Esophagus mucosa (tissue), 1 donor: ENCODE results near the gene KRTAP10-6. TPM values are rescaled to one million over a fixed set of nuclear protein-coding genes. Genes with fewer than 3 reads are reported as not detected.
A peak's percentile ranks its signal among the peaks of the same experiment; 100 is the strongest.
"Not testable (repeated sequence)": the region's sequence is repeated elsewhere in the genome, so short reads cannot be mapped to it uniquely, and the experiment has no call there.

Source experiments
- ATAC-seq: fragments of 200-7000 bp; cut with Tn5 transposase; one replicate; pipeline ENCODE4 v1.9.1; 2020
- total RNA-seq: library from RNA; stranded (reverse); gene quantifications from one replicate; pipeline ENCODE4 v1.2.4, GENCODE V29; 2023
- donor health status: DM: yes; HTN: yes; CAD: no.

Gene KRTAP10-6
- total RNA-seq, 1 donor from 2014 or later = not detected

DNA sequence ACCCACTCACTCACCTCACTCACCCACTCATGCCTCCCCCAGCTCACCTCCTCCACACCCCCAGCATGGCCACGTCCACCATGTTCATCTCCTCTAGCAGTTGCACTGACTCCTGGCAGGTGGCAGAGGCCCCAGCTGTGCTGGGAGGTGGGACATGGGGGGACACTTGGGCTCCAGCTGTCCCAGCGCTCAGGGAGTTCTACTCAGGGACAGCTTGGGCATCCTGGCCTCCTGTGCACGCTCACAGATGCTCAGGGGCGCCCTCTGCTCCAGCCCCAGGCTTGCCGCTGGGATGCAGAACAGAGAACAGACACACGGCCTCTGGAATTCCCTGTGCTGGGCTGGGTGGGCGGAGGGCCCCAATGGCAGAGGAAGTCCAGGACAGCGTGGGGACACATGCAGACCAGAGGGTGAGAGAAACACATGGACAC lies 24.8 kb upstream of the KRTAP10-6 start:
- no peak for ATAC-seq

DNA sequence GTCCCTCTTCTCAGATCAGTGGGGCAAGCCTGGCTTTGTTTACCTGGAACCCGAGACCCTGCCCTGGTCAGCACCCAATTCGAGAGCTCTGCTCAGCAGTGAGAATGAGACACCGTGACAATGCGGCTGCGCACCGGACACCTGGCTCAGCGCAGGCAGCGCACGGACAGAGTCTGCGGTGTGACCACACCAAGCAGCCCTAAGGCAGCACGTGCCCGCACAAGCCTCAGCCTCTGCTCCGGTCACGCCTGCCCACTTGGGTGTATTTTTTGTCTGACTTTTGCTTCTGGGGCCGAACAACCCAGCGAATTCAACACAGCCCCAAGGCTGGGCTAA lies 24.3 kb upstream of the KRTAP10-6 start:
- ATAC-seq = peak; percentile 36

DNA sequence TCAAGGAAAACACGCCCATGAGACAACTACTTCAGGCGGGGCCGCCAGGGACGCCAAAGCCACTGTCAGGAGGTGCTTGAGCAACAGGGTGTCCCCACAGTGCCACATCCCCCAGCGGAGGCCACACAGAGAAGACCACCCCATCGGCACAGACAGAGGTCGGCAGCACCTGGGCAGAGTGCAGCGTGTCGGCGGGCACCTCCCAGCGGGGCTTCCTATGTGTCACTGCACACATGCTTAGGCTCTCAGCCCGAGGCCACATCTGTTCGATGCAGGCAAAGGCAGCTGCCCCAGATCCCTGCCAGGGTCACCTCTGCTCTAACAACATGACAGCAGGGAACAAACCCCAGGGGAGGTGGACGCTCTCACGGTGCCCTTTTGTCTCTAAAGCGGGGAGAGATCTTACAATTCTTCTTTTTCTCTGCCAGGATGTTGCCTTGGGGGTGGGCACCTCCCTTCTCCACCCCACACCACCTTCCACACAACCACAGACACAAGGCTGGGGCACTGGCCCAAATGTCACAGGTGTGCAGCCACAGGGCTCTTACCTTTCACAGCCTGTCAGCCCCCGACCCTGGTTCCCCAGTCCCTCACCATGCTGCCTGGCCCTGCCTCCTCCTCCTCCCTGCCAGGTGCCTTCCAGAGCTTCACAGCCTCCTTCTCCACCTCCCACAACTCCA lies 23.7 kb upstream of the KRTAP10-6 start:
- no peak for ATAC-seq

DNA sequence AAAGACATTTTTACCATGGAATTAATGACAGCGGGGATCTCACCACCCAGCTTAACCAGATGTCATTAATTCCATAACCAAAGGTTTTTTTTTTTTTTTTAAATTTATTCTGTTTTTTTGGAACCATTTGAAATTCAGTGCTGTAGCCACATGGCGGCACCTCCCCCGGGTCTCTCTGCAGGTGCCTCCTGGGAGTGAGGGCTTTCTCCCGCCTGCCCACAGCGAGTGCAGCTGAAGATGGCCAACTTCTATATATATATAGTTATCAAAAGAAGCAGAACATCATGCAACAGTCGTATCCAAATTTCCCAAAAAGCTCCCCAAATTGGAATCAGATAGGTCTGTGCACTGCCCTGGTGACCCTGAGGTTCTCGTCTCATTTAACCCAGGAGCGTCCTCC lies 23.2 kb upstream of the KRTAP10-6 start:
- no peak for ATAC-seq

DNA sequence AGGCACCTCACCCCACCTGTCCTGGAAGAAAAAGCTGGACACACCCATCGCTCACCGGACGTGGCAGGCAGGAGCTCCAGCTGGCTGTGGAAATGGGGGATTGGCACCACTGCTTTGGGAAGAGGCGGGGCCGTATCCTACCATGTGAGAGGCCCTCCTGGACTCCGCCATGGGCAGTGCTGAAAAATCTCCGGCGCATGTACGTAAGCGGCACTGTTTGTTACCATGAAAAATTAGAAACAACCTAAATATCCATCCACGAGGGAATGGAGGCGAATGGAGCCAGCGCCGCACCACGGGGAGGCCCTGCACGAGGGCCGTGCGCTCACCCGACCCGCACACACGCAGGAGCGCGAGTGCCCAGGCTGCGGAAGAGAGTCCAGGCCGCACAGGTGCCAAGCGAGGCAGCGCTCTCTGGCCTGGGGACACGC lies 22.7 kb upstream of the KRTAP10-6 start:
- ATAC-seq = no peak

DNA sequence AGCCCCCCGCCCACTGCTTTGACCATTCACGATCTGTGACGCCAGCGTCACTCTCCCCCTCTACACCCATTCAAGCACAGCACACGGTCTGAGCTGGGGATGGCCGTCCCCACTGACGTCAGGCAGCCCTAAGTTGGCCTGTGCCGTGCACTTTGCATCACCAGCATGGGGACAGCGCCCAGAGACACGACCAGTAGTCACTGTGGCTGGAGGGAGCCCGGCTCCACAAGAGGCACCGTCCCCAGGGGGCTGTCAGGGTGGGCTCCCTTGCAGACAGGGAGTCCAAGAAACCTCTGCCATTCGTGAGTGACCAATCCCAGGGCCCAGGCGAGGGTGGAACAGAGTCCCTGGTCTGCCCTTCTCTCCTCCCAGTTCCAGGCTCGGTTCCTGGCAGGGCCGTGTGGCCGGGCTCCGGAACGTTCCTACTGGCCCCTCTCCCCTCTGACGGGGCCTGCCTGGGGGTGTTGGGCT lies 21.9 kb upstream of the KRTAP10-6 start:
- no peak for ATAC-seq

DNA sequence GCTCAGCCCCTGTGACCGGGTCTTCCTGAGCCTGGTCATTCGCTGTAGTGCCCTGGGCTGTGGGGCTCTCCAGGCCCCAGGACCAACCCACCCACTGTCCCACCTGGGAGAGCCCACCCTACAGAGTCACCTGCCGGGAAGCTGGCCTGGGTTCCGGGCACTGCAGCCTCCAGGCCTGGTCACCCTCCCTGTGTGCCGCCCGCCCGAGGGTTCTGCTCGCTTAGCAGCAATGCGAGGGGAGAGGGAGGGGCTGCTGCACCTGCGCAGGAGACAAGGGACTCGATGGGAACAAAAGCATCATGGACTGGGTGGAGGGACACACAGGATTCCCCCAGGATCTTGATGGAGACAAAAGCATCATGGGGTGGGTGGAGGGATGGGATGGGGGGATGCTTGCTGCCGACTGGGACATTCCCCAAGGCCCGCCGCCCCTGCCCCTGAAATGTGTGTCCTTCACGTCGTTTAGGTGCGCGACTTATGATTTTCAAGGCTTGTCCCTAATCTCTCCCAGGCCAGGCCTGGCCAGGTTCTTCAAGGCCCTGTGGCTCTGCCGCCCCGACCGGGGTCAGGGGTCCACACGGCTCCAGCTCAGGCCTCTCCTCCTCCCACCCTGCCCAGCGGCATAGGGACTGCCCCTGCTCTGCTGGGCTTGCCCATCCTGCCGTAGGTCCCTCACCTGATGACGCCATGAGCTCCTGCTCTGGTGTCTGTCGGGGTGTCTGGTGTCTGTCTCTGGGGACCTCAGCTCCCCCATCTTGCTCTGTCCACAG lies 21.3 kb upstream of the KRTAP10-6 start:
- ATAC-seq = peak; percentile 14

DNA sequence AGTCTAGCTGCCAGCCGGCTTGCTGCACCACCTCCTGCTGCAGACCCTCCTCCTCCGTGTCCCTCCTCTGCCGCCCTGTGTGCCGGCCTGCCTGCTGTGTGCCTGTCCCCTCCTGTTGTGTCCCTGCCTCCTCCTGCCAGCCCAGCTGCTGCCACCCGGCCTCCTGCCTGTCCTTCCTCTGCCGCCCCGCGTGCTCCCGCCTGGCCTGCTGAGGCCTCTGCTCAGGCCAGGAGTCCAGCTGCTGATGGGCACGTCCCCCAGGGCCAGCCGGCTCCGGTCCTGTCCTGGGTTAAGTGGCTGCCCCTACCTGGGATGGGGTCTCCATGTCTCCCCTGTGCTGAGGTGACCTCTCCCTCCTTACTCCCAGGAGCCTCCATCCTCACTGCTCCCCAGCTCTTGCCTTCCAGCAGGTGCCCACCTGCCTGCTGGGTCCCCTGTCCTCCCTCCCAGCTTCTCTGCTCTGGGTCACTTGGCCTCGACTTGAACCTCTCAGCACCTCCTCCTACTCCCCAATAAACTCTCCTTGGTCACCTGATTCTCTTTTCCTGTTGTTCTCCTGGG lies 20.4 kb upstream of the KRTAP10-6 start:
- ATAC-seq = no peak

DNA sequence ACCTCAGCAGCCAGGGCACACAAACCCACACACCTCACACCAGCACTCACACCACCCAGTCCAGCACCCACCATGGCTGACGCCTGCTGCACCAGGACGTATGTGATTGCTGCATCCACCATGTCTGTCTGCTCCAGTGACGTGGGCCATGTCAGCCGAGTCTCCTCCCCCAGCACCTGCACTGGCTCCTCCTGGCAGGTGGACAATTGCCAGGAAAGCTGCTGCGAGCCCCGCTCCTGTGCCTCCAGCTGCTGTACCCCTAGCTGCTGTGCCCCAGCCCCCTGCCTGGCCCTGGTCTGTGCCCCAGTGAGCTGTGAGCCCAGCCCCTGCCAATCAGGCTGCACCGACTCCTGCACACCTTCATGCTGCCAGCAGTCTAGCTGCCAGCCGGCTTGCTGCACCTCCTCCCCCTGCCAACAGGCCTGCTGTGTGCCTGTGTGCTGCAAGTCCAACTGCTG lies 19.8 kb upstream of the KRTAP10-6 start, which contains the start of gene KRTAP10-8:
Gene KRTAP10-8, plus strand, starts transcription at position 51 of the 458 bp plus-strand sequence. Its CDS starts 22 bp downstream, at position 73.
- ATAC-seq = no peak

DNA sequence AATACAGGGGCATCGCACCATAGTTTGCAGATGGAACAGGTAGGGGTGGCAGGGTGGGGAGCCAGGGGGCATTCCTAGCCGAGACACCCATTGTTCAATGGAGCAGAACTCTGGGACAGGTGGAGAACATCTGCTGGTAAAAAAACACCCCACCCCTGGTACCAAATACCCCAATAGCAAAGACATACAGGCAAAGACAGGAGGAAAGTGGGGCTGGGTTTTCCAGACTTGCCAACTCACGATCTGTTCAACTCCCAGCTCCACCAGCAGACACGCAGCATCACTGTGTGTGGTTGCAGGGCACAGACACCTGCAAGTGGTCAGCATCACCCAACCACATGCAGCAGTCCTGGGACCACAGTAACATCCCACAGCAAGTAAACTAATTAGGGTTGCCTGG lies 19.2 kb upstream of the KRTAP10-6 start:
- ATAC-seq = no peak

DNA sequence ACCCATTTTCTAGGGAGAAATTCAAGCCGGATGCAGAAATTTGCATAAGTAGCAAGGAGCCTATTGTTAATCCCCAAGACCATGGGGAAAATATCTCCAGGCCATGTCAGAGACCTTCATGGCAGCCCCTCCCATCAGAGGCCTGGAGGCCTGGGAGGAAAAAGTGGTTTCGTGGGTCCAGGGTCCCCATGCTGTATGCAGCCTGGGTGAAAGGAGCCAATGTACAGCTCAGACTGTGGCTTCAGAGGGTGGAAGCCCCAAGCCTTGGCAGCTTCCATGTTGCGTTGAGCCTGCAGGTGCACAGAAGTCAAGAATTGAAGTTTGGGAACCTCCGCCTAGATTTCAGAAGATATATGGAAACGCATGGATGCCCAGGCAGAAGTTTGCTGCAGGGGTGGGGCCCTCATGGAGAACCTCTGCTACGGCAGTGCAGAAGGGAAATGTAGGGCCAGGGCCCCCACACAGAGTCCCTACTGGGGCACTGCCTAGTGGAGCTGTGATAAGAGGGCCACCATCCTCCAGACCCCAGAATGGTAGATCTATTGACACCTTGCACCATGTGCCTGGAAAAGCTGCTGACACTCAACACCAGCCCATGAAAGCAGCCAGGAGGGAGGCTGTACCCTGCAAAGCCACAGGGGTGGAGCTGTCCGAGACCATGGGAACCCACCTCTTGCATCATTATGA lies 18.0 kb upstream of the KRTAP10-6 start:
- ATAC-seq = not testable (repeated sequence)

DNA sequence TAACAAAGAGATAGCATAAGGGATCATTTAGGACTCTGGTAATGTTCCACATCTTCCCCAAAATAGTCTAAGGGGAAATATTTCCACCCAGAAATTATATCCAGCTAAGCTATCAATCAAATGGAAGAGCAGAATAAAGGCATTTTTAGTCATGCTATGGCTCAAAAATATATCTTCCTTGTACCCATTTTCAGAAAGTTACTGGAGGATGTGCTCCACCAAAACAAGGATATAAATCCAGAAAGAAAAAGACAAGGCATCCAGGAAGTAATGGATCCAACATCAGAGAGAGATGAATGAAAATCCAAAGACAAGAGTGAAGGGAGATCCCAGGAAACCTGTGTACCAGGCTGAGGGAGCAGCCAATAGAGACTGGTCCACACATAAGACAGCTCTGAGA lies 16.9 kb upstream of the KRTAP10-6 start:
- no peak for ATAC-seq

DNA sequence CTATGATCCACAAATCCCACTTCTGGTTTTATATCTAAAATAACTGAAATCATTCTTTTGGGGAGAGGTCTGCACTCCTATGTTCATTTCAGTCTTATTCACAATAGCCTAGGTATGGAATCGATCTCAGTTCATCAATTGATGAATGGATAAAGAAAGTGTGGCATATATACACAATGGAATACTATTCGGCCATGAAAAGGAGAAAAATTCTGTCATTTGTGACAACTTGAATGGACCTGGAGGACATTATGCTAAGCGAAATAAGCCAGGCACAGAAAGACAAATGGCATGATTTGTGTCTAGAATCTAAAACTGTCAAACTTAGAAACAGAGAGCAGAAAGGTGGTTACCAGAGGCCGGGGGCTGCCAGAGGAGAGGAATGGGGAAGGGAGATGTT lies 14.2 kb upstream of the KRTAP10-6 start:
- no peak for ATAC-seq

DNA sequence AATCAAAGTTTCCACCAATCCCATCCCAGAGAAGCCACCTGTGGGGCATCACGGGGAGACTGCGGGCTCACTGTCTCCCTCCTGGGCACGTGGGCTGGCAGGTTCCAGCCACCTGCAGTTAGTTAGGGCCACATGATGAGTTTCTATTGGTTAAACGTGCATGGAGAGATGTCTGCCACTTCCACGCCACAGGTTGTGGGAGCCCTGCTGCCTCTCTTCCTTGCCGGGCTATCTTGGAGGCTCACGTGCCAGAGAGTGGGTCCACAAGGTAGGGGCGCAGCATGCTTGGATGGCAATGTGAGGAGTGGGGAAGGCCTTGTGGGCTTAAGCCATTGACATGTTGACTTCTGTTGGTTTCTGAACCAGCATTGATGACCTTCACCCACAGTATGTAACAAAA lies 11.6 kb upstream of the KRTAP10-6 start:
- ATAC-seq = no peak

DNA sequence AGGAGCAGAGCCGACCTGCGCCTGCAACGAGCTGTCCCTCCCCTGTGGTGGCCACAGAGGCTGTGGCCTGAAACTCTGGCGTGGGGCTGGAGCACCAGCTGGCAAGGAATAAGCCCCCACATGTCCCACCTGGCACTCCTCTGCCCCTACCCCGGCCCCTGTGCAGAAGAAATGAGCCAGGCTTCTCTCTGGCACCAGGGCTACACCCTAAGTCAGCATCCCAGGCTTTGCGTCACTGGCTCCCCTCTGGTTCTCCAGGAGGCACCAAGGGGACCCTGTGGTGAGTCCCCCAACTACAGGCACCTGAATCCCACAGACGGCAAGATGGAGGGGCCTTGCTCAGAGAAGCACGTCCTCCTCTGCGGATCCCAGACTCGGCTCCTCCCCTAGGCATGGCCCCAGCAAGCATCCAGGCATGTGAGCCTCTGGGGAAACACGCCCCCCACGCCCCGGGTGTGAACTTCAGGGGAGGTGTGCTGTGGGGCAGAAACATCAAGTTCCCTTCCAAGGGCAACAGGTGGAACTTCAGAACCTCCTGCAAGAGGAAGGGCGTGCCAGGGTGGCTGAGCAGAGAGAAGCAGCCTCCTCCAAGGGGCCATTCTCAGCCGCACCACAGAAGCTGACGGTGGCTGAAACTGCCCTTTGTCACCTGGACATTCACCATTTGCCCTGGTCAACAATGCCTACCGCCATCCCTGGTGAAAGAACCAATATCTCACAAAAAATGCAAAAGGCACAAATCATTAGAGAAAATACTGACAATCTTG lies 11.0 kb upstream of the KRTAP10-6 start:
- ATAC-seq = no peak

DNA sequence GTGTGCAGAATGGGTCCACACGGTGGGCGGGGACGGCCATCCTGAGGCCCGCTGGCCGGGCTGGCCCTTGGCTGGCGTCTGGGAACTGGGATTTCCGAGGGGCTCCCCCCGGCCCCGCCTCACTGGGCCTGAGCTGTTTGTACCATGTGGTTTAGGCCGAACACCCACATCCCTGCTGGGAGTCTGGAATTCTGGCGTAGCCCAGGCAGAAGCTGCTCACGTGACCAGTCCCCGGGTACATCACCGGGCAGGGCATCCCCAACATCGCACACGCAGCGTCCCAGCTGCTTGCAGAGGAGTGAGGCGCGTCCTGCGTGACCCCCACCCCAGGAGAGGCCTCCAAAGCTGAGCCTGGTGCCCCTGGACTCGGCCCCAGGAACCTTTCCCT lies 10.2 kb upstream of the KRTAP10-6 start:
- peak; percentile 20 for ATAC-seq

DNA sequence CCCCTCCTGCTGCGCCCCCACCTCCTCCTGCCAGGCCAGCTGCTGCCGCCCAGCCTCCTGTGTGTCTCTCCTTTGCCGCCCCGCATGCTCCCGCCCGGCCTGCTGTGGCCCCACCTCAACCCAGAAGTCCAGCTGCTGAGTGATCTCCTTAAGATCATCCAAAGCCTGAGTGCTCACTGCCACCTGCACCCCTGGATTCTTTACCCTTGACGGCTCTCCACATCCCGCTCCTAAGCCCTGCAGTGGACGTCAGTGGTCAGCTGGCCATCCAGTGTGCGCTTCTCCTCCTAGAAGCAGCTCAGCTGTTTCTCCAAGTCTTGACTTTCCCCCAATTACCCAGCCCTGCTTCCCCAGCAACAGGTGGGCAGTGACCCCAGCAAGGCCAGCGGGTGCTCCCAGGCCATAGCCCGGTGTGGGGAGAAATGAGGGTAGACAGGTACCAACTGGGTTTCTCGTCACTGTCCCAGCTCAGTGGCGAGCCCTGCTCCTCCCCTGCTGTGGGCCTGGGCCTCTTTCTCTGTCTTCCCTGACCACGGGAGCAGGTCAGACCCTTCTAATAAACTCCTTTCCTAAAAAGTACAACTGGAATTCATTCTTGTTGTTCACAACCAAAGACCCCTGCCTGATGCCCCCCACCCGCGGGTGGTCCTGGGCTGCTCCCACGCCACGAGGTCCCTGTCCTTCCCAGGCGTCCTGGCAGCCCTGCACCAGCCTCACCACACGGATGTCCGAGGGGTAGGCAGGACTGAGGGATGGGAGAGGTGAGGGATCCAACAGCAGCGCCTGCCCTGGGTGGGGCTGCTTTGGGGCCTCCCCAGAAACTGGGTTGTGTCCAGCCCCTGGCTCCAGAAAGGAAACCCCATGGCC lies 9.5 kb upstream of the KRTAP10-6 start:
- ATAC-seq = no peak

DNA sequence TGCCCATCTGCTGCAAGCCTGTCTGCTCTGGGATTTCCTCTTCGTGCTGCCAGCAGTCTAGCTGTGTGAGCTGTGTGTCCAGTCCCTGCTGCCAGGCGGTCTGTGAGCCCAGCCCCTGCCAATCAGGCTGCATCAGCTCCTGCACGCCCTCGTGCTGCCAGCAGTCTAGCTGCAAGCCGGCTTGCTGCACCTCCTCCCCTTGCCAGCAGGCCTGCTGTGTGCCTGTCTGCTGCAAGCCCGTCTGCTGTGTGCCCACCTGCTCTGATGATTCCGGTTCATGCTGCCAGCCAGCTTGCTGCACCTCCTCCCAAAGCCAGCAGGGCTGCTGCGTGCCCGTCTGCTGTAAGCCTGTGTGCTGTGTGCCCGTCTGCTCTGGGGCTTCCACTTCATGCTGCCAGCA lies 8.8 kb upstream of the KRTAP10-6 start:
- ATAC-seq = peak; percentile 56

DNA sequence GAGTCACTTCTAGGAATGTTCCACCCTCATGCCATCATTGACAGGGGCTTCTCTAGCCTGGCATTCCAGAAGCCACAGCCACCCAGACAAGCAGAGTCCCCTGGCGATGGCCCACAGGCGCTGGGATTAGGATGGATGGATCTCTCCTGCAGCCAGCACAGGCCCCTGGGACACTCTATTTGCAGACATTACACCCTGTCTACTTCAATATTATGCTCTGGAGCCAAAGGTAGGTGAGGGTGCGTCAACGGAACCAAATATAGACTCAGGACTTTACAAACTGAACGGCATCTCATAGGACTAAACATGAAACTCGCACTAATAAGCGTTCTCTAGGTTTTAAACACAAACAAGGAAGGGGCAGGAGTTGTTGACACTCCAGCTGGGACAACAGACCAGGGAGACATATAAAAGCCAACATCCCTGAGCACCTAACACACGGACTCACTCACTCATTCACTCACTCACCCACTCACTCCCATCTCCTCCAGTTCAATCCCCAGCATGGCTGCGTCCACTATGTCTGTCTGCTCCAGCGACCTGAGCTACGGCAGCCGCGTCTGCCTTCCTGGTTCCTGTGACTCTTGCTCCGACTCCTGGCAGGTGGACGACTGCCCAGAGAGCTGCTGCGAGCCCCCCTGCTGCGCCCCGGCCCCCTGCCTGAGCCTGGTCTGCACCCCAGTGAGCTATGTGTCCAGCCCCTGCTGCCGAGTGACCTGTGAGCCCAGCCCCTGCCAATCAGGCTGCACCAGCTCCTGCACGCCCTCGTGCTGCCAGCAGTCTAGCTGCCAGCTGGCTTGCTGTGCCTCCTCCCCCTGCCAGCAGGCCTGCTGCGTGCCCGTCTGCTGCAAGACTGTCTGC lies 8.0 kb upstream of the KRTAP10-6 start, which contains the start of gene KRTAP10-7:
Gene KRTAP10-7, plus strand, starts transcription at position 480 of the 861 bp plus-strand sequence. Its CDS starts 25 bp downstream, at position 505.
- ATAC-seq = not testable (repeated sequence)
